Chondrocyte (in vitro differentiated cells): Measurements from ENCODE around the gene CAPN7. TPM values are rescaled to one million over a fixed set of nuclear protein-coding genes. Genes with fewer than 3 reads are reported as not detected.

ENCODE experiments used
- DNase-seq: peaks from one replicate; pipeline ENCODE4 v3.0.0; 2021; ENCODE audit warnings: mixed read lengths, low spot score
- H3K27ac Mint-ChIP-seq: one replicate; pipeline ENCODE4 v1.8.0; 2021; ENCODE audit warnings: mild to moderate bottlenecking, moderate library complexity, mixed read lengths; ENCODE audit not compliant: unreplicated experiment
- H3K27me3 Mint-ChIP-seq: 2 replicates; pipeline ENCODE4 v1.8.0; 2021; ENCODE audit warnings: low read depth, mixed read lengths
- H3K36me3 Mint-ChIP-seq: 2 replicates; pipeline ENCODE4 v1.8.0; 2021; ENCODE audit warnings: low read depth, mixed read lengths
- H3K4me1 Mint-ChIP-seq: 2 replicates; pipeline ENCODE4 v1.8.0; 2021; ENCODE audit warnings: low read depth, mild to moderate bottlenecking, mixed read lengths
- H3K4me3 Mint-ChIP-seq: one replicate; pipeline ENCODE4 v1.8.0; 2021; ENCODE audit warnings: mild to moderate bottlenecking, moderate library complexity, mixed read lengths; ENCODE audit not compliant: unreplicated experiment
- H3K9me3 Mint-ChIP-seq: 2 replicates; pipeline ENCODE4 v1.8.0; 2021; ENCODE audit warnings: low read depth, mixed read lengths
- total RNA-seq: library from RNA; stranded (reverse); gene quantifications from 3 replicates; pipeline ENCODE4 v1.2.1, GENCODE V29; 2021
- TF ChIP-seq, protein P1 (sequence below): fragments of 200-600 bp; sonication (generic); IDR thresholded peaks from 2 replicates; pipeline ENCODE4 v1.5.0; 2021; ENCODE audit warnings: antibody characterized with exemption, mild to moderate bottlenecking, moderate library complexity

CAPN7 gene
- total RNA-seq, 1 donor from 2014 or later = 47.2 TPM

DNA sequence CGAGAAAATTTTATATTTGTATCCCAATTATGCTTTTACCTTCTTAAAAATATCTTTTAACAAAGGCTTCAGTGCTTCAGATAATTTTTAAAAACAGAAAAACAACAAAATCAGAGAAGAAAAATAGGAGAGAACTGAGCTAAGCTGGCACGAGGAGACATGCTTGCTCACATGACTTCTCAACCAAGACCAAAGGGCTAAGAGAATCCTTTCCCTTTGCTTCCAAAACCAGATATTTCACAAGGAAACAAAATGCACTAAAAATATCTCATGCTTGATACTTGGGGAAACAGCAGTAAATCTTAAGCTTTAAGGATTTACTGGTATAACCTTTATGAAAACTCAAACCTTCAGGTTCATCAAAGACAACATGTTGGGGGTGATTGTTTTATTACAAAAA, 58.4 kb downstream of the CAPN7 start:
- Mint-ChIP-seq H3K27ac (no peak overlapping the region), H3K4me3 (no peak overlapping the region), H3K36me3 (no peaks in the 10 kb centered on the region), H3K9me3 (no peaks in the 10 kb centered on the region), H3K4me1 (peaks cover 16% of the 10 kb centered on the region), H3K27me3 (no peaks in the 10 kb centered on the region)
- DNase-seq = no peak
- TF ChIP-seq, protein P1, sequence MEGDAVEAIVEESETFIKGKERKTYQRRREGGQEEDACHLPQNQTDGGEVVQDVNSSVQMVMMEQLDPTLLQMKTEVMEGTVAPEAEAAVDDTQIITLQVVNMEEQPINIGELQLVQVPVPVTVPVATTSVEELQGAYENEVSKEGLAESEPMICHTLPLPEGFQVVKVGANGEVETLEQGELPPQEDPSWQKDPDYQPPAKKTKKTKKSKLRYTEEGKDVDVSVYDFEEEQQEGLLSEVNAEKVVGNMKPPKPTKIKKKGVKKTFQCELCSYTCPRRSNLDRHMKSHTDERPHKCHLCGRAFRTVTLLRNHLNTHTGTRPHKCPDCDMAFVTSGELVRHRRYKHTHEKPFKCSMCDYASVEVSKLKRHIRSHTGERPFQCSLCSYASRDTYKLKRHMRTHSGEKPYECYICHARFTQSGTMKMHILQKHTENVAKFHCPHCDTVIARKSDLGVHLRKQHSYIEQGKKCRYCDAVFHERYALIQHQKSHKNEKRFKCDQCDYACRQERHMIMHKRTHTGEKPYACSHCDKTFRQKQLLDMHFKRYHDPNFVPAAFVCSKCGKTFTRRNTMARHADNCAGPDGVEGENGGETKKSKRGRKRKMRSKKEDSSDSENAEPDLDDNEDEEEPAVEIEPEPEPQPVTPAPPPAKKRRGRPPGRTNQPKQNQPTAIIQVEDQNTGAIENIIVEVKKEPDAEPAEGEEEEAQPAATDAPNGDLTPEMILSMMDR = no peak

DNA sequence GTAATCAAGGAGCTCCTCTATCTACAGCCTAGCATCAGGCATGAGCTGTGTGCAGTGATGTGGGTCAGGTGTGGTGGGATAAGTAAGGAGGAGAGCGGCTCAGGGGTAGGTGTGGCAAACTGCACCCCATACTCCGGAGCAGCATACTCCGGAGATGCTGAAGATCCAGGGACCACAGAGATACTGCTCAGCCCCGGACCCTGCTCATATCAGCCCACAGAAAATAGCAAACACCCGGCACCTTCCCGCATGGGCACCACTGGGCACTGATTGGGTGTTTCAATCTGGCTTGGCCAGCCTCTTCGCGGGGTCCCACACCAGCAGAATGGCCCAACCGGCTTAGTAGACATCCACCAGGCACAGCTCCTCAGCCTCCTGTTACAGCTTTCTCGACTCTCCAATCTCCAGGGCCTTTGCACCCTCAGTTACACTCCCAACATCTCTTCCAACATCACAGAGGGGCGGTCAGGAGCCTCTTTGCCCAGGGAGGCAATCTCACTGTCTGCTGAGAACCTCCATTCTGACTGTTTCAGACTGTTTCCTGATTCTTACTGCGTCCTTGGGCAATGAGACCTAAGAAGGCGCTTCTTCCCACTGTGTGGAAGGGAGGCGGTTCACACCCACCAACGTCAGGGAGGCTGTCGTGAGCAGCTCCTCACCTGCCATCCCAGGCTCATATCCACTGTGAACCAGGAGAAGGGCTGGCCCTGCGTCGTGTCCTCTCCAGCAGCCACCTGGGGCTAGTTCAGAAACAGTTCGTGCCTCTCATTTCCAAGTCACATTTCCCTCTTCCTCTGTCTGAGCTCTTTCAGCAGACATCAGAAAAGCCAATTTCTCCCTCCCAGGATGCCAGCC, 59.8 kb downstream of the CAPN7 start:
- Mint-ChIP-seq H3K4me1 (peaks cover 26% of the 10 kb centered on the region), H3K9me3 (no peaks in the 10 kb centered on the region), H3K36me3 (no peaks in the 10 kb centered on the region), H3K4me3 (no peak overlapping the region), H3K27me3 (no peaks in the 10 kb centered on the region), H3K27ac (no peak overlapping the region)
- TF ChIP-seq, protein P1 = no peak
- DNase-seq = no peak

GRCh38 chr3:15266510-15267376, 60.7 kb downstream of the CAPN7 start:
- no peak overlapping the region for H3K4me3 Mint-ChIP-seq
- H3K36me3 Mint-ChIP-seq = no peaks in the 10 kb centered on the region
- H3K27me3 Mint-ChIP-seq = no peaks in the 10 kb centered on the region
- no peak for DNase-seq
- peaks cover 26% of the 10 kb centered on the region for H3K4me1 Mint-ChIP-seq
- no peaks in the 10 kb centered on the region for H3K9me3 Mint-ChIP-seq
- H3K27ac Mint-ChIP-seq = no peak overlapping the region
- TF ChIP-seq, protein P1 = no peak

- Mint-ChIP-seq H3K27me3 (no peaks in the 10 kb centered on the region), H3K9me3 (no peaks in the 10 kb centered on the region), H3K4me1 (peaks cover 26% of the 10 kb centered on the region), H3K36me3 (no peaks in the 10 kb centered on the region), H3K27ac (no peak overlapping the region), H3K4me3 (no peak overlapping the region)
- DNase-seq = no peak
- TF ChIP-seq, protein P1 = no peak
Observed at GRCh38 chr3:15267502-15267901, 61.5 kb downstream of the CAPN7 start.

DNA sequence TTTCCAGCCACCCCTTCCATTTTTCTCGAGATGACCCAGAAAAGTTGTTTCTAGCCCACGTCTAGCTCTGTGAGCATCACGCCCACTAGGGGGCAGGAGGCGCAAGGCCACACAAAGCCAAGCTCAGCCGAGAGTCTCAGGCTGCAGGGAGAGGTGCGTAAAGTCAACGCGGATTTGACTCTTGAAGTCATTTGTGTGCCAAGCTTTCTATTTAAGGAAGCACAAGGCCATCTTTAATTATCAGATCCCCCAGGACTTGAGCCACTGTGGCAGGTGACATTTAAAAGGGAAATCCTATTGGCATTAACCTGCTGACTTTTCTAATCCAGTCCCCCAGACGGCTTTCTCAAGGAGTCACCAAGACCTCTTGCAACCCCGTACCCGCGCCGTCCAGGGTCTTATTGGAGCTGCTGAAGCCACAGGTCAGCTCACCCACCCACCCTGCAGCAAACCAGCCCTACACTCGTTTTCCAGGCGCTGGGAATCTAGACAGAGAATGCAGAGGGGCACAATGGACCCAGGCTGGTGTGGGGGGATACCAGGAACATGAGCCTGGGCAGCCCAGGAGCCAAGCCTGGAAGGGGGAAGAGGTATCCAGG, 62.1 kb downstream of the CAPN7 start:
- peaks cover 26% of the 10 kb centered on the region for H3K4me1 Mint-ChIP-seq
- no peaks in the 10 kb centered on the region for H3K9me3 Mint-ChIP-seq
- H3K27ac Mint-ChIP-seq = peak overlapping the region; percentile 49
- no peak overlapping the region for H3K4me3 Mint-ChIP-seq
- H3K27me3 Mint-ChIP-seq = no peaks in the 10 kb centered on the region
- no peaks in the 10 kb centered on the region for H3K36me3 Mint-ChIP-seq
- TF ChIP-seq, protein P1 = peak; percentile 96
- no peak for DNase-seq
